A204.1 (cell line): Measurements from ENCODE around the gene PLAGL2.
"Not testable (repeated sequence)": the region's sequence is repeated elsewhere in the genome, so short reads cannot be mapped to it uniquely, and the experiment has no call there.

Experiments
- FAIRE-seq: peaks from 2 replicates; lab custom pipeline; 2012; peaks lifted over from hg19 to GRCh38; lab: Jason Lieb, UNC

PLAGL2 gene

GRCh38 chr20:32207626-32208498 is at the start of gene PLAGL2, which contains the start of gene POFUT1:
Gene PLAGL2, minus strand, starts transcription at chr20:32207743. Its CDS starts 5,565 bp downstream, at chr20:32202178.
Gene POFUT1, plus strand, starts transcription at chr20:32207880. Its CDS starts 62 bp downstream, at chr20:32207942.
- FAIRE-seq = no peak

- no peak for FAIRE-seq
These were observed 44.6 kb upstream of the PLAGL2 start for GRCh38 chr20:32252189-32252588.

GRCh38 chr20:32251470-32251869 is 43.9 kb upstream of the PLAGL2 start:
- FAIRE-seq = no peak

GRCh38 chr20:32249030-32249738 is 41.6 kb upstream of the PLAGL2 start:
- no peak for FAIRE-seq

GRCh38 chr20:32248043-32248442 is 40.5 kb upstream of the PLAGL2 start:
- FAIRE-seq = no peak

- FAIRE-seq = not testable (repeated sequence)
These were observed 38.7 kb upstream of the PLAGL2 start for GRCh38 chr20:32246208-32246607.

GRCh38 chr20:32244959-32245358 is 37.4 kb upstream of the PLAGL2 start:
- FAIRE-seq = no peak

- FAIRE-seq = no peak
These were observed 36.7 kb upstream of the PLAGL2 start for GRCh38 chr20:32244150-32244823.

GRCh38 chr20:32241807-32242206 is 34.3 kb upstream of the PLAGL2 start:
- FAIRE-seq = no peak

- no peak for FAIRE-seq
These were observed 32.7 kb upstream of the PLAGL2 start for GRCh38 chr20:32240205-32240604.

- FAIRE-seq = no peak
These were observed 31.2 kb upstream of the PLAGL2 start for GRCh38 chr20:32238483-32239425.

- FAIRE-seq = no peak
These were observed 29.9 kb upstream of the PLAGL2 start for GRCh38 chr20:32237419-32237818.

- FAIRE-seq = no peak
These were observed 29.3 kb upstream of the PLAGL2 start for GRCh38 chr20:32236819-32237218.

GRCh38 chr20:32236048-32236533 is 28.5 kb upstream of the PLAGL2 start:
- no peak for FAIRE-seq

- FAIRE-seq = no peak
These were observed 27.9 kb upstream of the PLAGL2 start for GRCh38 chr20:32235331-32236047.

- FAIRE-seq = no peak
These were observed 26.7 kb upstream of the PLAGL2 start for GRCh38 chr20:32234135-32234808.

- FAIRE-seq = no peak
These were observed 25.7 kb upstream of the PLAGL2 start for GRCh38 chr20:32233286-32233685.

GRCh38 chr20:32232326-32232886 is 24.9 kb upstream of the PLAGL2 start:
- no peak for FAIRE-seq

GRCh38 chr20:32231847-32232246 is 24.3 kb upstream of the PLAGL2 start:
- no peak for FAIRE-seq

- no peak for FAIRE-seq
These were observed 23.7 kb upstream of the PLAGL2 start for GRCh38 chr20:32231245-32231644.
